Activated naive CD4-positive, alpha-beta T cell treated with anti-CD3 and anti-CD28 coated beads for 36 hours (primary cell): ENCODE results near the gene CNDP1. TPM values are rescaled to one million over a fixed set of nuclear protein-coding genes. Genes with fewer than 3 reads are reported as not detected.
A peak's percentile ranks its signal among the peaks of the same experiment; 100 is the strongest.

Experiments used
- CTCF ChIA-PET: fragments of 350-600 bp; sonication (Branson Sonifier 250); formaldehyde crosslinking; loops from one replicate; lab custom pipeline; 2021; ENCODE audit warnings: antibody characterized with exemption; lab: Charles Lee
- DNase-seq: peaks from one replicate; pipeline ENCODE4 v3.0.0-alpha.2; 2020
- H3K27ac Mint-ChIP-seq: one replicate; pipeline ENCODE4 v1.8.0; 2021; ENCODE audit warnings: mild to moderate bottlenecking, mixed read lengths
- H3K27me3 Mint-ChIP-seq: one replicate; pipeline ENCODE4 v1.8.0; 2021; ENCODE audit warnings: low read depth, mixed read lengths
- H3K36me3 Mint-ChIP-seq: one replicate; pipeline ENCODE4 v1.8.0; 2021; ENCODE audit warnings: low read depth, mixed read lengths
- H3K4me1 Mint-ChIP-seq: one replicate; pipeline ENCODE4 v1.8.0; 2021; ENCODE audit warnings: low read depth, mixed read lengths
- H3K4me3 Mint-ChIP-seq: one replicate; pipeline ENCODE4 v1.8.0; 2021; ENCODE audit warnings: mild to moderate bottlenecking, moderate library complexity, mixed read lengths
- H3K9me3 Mint-ChIP-seq: one replicate; pipeline ENCODE4 v1.8.0; 2021; ENCODE audit warnings: mixed read lengths
- intact Hi-C: fragments of 100-400 bp; cut with micrococcal nuclease; formaldehyde crosslinking; loops from one replicate; pipeline ENCODE4 v1.15.1; 2023
- total RNA-seq, 2 experiments: library from RNA; stranded (reverse); gene quantifications; one replicate each; pipeline ENCODE4 v1.2.3, GENCODE V29; 2021

CNDP1 gene
- total RNA-seq, 2 experiments from 2014 or later, result not detected

DNA sequence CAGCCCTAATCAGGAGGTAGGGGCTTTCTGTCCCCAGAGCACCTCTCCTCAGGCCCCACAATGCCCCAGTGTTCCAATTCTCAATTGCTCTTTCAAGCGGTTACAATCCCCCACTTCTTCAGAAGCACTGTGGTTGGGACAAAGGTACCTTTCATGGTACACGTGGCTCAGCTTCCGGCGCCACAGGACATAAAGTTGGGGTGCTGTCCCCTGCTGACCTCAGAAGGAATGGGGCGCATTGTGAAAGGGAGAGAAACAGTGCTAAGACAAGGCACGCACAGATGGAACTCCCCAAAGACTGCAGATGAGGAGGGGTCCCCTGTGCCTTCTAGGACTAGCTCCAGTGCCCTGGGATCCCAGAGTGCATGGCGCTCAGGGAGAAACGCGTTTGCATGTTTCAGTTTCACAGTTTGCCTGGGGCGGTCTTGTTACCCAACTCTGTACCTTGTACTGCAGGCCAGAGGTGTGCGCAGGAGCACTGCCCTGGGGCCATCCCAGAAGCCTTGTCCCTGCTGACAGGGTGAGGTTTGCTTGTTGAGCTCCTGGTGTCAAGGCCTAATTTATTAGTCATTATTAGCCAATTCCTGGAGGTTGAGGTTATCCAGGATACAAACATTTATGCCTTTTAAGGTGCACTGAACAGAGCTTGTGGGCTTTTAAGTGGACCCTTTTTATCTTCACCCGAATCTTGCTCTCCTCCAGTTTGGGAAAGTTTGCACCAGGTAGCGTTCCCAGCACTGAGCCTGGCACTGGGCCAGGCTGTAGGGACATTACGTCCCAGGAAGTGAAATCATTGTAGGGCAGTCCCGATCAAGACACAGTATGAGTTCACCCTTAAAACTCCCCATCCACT is 7.6 kb downstream of the CNDP1 start:
- Mint-ChIP-seq H3K27me3 (no peaks in the 10 kb centered on the region), H3K9me3 (no peaks in the 10 kb centered on the region), H3K4me3 (no peak overlapping the region), H3K4me1 (no peaks in the 10 kb centered on the region), H3K36me3 (no peaks in the 10 kb centered on the region), H3K27ac (no peak overlapping the region)
- intact Hi-C loops, result no loop called here
- CTCF ChIA-PET, result interaction anchor here (0.9 to 1.1 kb wide), 2 partner anchors 10 to 199 kb away, joined by 3 to 6 read pairs; no protein-coding TSS in a partner anchor
- DNase-seq, result no peak

DNA sequence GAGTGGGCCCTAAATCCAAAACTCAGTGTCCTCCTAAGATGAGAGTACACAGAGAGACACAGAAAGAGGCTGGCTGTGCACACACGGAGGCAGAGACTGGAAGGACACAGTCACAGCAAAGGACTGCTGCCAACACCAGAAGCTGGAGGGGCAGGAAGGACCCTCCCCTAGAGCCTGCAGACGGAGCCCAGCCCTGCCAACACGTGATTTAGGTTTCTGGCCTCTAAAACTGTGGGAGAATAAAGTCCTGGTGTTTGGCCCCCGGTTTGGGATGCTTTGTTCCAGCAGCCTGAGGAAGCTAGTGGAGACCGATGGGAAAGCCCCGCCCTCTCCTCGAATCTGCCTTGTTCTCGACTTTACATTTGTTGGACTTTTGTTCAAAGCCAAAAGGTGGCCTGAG is 10.6 kb downstream of the CNDP1 start:
- intact Hi-C loops, result no loop called here
- CTCF ChIA-PET, result interaction anchor here (1.2 kb wide), 1 partner anchor 349 kb away, joined by 4 read pairs; no protein-coding TSS in a partner anchor
- Mint-ChIP-seq H3K9me3 (peaks cover 15% of the 10 kb centered on the region), H3K27me3 (no peaks in the 10 kb centered on the region), H3K36me3 (peaks cover 2% of the 10 kb centered on the region), H3K4me3 (no peak overlapping the region), H3K27ac (no peak overlapping the region), H3K4me1 (no peaks in the 10 kb centered on the region)
- no peak for DNase-seq

- H3K27ac Mint-ChIP-seq, result no peak overlapping the region
- DNase-seq, result no peak
- H3K4me3 Mint-ChIP-seq, result no peak overlapping the region
- no peaks in the 10 kb centered on the region for H3K27me3 Mint-ChIP-seq
- CTCF ChIA-PET, result interaction anchor here (2.0 kb wide), 1 partner anchor 192 kb away, joined by 5 read pairs; no protein-coding TSS in a partner anchor
- H3K4me1 Mint-ChIP-seq, result no peaks in the 10 kb centered on the region
- peaks cover 2% of the 10 kb centered on the region for H3K36me3 Mint-ChIP-seq
- intact Hi-C loops, result no loop called here
- peaks cover 15% of the 10 kb centered on the region for H3K9me3 Mint-ChIP-seq
These were observed 11.7 kb downstream of the CNDP1 start for GRCh38 chr18:74546007-74546406.

- CTCF ChIA-PET, result interaction anchor here (2.0 kb wide), 1 partner anchor 193 kb away, joined by 5 read pairs; no protein-coding TSS in a partner anchor
- Mint-ChIP-seq H3K4me3 (no peak overlapping the region), H3K27me3 (peaks cover 2% of the 10 kb centered on the region), H3K36me3 (peaks cover 2% of the 10 kb centered on the region), H3K27ac (no peak overlapping the region), H3K4me1 (no peaks in the 10 kb centered on the region), H3K9me3 (peaks cover 15% of the 10 kb centered on the region)
- intact Hi-C loops, result no loop called here
- DNase-seq, result no peak
These were observed 12.6 kb downstream of the CNDP1 start for GRCh38 chr18:74546751-74547530.

DNA sequence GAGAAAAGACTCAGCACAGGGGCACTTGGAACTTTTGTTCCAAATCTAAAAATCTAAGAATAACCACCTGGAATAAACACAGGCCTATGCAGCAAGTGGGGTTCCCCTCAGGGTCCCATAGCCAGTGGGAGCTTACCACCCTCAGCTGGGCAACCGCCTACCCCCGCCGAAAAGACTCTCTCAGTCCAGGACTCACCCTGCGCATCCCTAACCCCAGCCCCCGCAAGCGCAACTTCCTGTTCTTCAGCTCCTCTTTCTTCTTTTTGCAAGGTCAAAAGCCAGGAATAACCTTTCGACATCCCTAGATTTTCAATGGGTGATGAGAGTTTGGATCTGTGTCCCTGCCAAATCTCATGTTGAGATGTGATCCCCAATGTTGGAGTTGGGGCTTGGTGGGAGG is 13.6 kb downstream of the CNDP1 start:
- no peak for DNase-seq
- CTCF ChIA-PET, result interaction anchor here (1.3 kb wide), 1 partner anchor 194 kb away, joined by 3 read pairs; no protein-coding TSS in a partner anchor
- Mint-ChIP-seq H3K4me3 (no peak overlapping the region), H3K9me3 (peaks cover 15% of the 10 kb centered on the region), H3K27ac (no peak overlapping the region), H3K4me1 (no peaks in the 10 kb centered on the region), H3K27me3 (peaks cover 2% of the 10 kb centered on the region), H3K36me3 (peaks cover 2% of the 10 kb centered on the region)
- intact Hi-C loops, result no loop called here

- no peaks in the 10 kb centered on the region for H3K4me1 Mint-ChIP-seq
- H3K27ac Mint-ChIP-seq, result no peak overlapping the region
- intact Hi-C loops, result no loop called here
- peaks cover 2% of the 10 kb centered on the region for H3K36me3 Mint-ChIP-seq
- no peak for DNase-seq
- peaks cover 2% of the 10 kb centered on the region for H3K27me3 Mint-ChIP-seq
- CTCF ChIA-PET, result interaction anchor here (0.6 to 1.4 kb wide), 6 partner anchors 56 to 221 kb away, joined by 3 to 5 read pairs (median 4); no protein-coding TSS in a partner anchor
- H3K4me3 Mint-ChIP-seq, result no peak overlapping the region
- H3K9me3 Mint-ChIP-seq, result peaks cover 15% of the 10 kb centered on the region
These were observed 15.3 kb downstream of the CNDP1 start for GRCh38 chr18:74549591-74550104.

DNA sequence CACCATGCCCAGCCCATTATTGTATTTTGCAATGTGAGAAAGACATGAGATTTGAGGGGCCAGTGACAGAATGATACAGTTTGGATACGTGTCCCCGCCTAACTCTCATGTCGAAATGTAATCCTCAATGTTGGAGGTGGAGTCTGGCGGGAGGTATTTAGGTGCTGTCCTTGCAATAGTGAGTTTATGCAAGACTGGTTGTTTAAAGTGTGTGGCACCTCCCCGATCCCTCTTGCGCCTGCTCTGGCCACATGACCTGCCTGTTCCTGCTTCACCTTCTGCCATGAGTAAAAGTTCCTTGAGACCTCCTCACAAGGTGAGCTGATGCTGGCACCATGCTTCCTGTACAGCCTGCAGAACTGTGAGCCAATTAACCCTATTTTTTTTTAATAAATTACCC is 16.6 kb downstream of the CNDP1 start:
- H3K4me1 Mint-ChIP-seq, result no peaks in the 10 kb centered on the region
- CTCF ChIA-PET, result interaction anchor here (1.1 to 2.0 kb wide), 10 partner anchors 10 to 353 kb away, joined by 4 to 28 read pairs (median 9); no protein-coding TSS in a partner anchor
- H3K9me3 Mint-ChIP-seq, result peaks cover 15% of the 10 kb centered on the region
- no peak overlapping the region for H3K4me3 Mint-ChIP-seq
- DNase-seq, result no peak
- peaks cover 2% of the 10 kb centered on the region for H3K27me3 Mint-ChIP-seq
- intact Hi-C loops, result no loop called here
- H3K36me3 Mint-ChIP-seq, result peaks cover 2% of the 10 kb centered on the region
- H3K27ac Mint-ChIP-seq, result no peak overlapping the region

DNA sequence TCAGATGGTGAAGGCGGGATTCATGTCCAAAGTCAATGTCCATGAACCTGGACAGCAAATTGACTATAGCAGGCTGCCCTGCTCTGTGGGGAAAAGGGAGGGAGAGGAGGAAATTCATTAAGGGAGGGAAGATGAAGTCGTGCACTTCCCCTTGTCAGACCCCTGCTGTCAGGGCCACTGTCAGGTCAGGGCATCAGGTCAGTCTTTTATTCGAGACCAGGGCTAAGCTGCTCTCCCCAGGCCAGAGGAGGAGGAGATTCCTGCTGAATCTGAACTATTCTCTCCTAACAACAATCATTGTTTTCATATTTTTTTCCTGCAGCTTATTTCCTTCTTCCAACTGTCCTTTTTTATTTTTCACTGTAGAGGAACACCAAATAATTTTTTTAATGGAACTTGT is 17.2 kb downstream of the CNDP1 start:
- H3K27ac Mint-ChIP-seq, result no peak overlapping the region
- peaks cover 15% of the 10 kb centered on the region for H3K9me3 Mint-ChIP-seq
- H3K36me3 Mint-ChIP-seq, result peaks cover 2% of the 10 kb centered on the region
- no peak overlapping the region for H3K4me3 Mint-ChIP-seq
- intact Hi-C loops, result no loop called here
- DNase-seq, result no peak
- CTCF ChIA-PET, result interaction anchor here (0.6 to 2.0 kb wide), 45 partner anchors 8 to 1787 kb away, joined by 3 to 28 read pairs (median 5); no protein-coding TSS in a partner anchor
- no peaks in the 10 kb centered on the region for H3K4me1 Mint-ChIP-seq
- peaks cover 2% of the 10 kb centered on the region for H3K27me3 Mint-ChIP-seq

DNA sequence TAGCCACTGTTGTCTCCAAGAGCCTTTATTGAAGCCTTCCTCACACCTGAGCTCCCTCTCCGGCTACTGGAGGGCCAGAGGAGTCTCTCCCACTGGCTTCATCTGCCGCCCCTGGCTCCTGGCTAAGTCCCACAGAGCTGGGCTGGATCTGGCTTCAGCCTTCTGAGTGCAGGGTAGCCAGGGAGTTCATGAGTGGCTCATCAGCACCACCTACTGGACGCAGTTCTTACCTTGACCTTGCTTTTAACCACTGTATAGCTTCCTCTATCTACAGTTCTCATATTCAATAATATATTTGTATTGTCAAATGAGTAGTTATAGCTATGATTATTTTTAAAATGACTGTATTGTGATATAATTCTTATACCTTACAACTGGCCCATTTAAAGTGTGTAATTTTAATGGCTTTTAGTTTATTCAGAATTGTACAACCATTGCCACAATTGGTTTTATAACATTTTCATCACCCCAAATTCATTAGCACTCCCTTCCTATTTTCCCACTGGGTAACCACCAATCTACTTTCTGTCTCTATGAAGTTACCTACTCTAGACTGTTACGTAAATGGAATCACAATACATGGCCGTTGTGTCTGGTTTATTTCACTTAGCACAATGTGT is 17.7 kb downstream of the CNDP1 start:
- CTCF ChIA-PET, result interaction anchor here (0.6 to 2.0 kb wide), 48 partner anchors 8 to 1786 kb away, joined by 3 to 28 read pairs (median 5); no protein-coding TSS in a partner anchor
- Mint-ChIP-seq H3K4me1 (no peaks in the 10 kb centered on the region), H3K36me3 (peaks cover 2% of the 10 kb centered on the region), H3K27ac (no peak overlapping the region), H3K27me3 (peaks cover 2% of the 10 kb centered on the region), H3K9me3 (peaks cover 15% of the 10 kb centered on the region), H3K4me3 (no peak overlapping the region)
- DNase-seq, result peak; percentile 88
- intact Hi-C loops, result loop anchor here (1.0 kb wide), 4 partner anchors 53 to 356 kb away; no protein-coding TSS in a partner anchor

DNA sequence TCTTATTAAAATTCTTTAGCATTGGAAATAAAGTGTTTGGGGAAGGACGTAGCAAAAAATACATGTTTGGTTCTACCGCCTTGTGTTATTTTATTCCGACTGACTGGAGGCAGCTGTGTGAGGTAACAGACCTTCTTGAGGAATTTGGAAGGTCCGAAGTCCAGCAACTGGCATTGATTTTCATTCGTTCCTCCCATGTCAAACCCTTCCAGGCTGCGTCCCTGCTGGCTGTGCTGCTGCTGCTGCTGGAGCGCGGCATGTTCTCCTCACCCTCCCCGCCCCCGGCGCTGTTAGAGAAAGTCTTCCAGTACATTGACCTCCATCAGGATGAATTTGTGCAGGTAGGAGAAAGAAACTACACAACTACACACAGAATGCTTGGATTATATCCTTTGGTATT is 21.8 kb downstream of the CNDP1 start:
- CTCF ChIA-PET, result interaction anchor here (0.7 kb wide), 1 partner anchor 44 kb away, joined by 3 read pairs; no protein-coding TSS in a partner anchor
- intact Hi-C loops, result no loop called here
- Mint-ChIP-seq H3K4me1 (no peaks in the 10 kb centered on the region), H3K27ac (no peak overlapping the region), H3K4me3 (no peak overlapping the region), H3K36me3 (no peaks in the 10 kb centered on the region), H3K9me3 (no peaks in the 10 kb centered on the region), H3K27me3 (peaks cover 2% of the 10 kb centered on the region)
- no peak for DNase-seq

DNA sequence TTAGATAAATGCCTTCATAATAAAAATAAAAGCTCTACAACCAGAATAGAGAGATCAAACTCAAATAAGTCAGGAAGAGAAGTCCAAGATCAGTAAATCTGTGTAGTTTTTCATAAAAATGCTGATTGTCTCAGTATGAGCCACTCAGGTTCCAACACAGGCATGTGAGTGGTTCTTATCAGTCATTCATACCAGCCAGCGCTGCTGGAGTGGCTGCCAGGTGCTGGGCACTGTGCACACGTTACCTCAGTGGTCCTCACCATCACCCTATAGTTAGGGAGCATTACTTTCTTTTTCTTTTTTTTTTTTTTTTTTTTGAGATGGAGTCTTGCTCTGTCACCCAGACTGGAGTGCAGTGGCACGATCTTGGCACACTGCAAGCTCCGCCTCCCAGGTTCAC is 23.8 kb downstream of the CNDP1 start:
- CTCF ChIA-PET, result interaction anchor here (1.3 kb wide), 1 partner anchor 14 kb away, joined by 3 read pairs; no protein-coding TSS in a partner anchor
- DNase-seq, result no peak
- no peak overlapping the region for H3K27ac Mint-ChIP-seq
- H3K4me1 Mint-ChIP-seq, result no peaks in the 10 kb centered on the region
- H3K36me3 Mint-ChIP-seq, result no peaks in the 10 kb centered on the region
- no peaks in the 10 kb centered on the region for H3K27me3 Mint-ChIP-seq
- no peaks in the 10 kb centered on the region for H3K9me3 Mint-ChIP-seq
- intact Hi-C loops, result no loop called here
- no peak overlapping the region for H3K4me3 Mint-ChIP-seq
